Fibroblast of skin of back (primary cell): Measurements from ENCODE around the gene RIT1. TPM values are rescaled to one million over a fixed set of nuclear protein-coding genes. Genes with fewer than 3 reads are reported as not detected.

ENCODE experiments used
- DNase-seq: peaks from one replicate; pipeline ENCODE4 v3.0.0-alpha.2; 2013
- polyA plus RNA-seq, 2 experiments: library from polyadenylated mRNA; unstranded; fragments of 120-200 nt; gene quantifications; one replicate each; pipeline ENCODE4 v1.2.1, GENCODE V29; 2013; ENCODE audit not compliant: insufficient read length in 2 of 2

The RIT1 gene
- polyA plus RNA-seq (2013, experiment 1 of 2; ENCODE audit: insufficient read length), result 42.8 TPM
- 47.0 TPM for polyA plus RNA-seq (2013, experiment 2 of 2; ENCODE audit: insufficient read length)

GRCh38 chr1:155911156-155912055 is at the start of gene RIT1:
TSS of gene RIT1 (minus strand) at chr1:155911349. CDS start at chr1:155910761, 588 bp downstream.
- peak; percentile 77 for DNase-seq

GRCh38 chr1:155960081-155960745 is 49.1 kb upstream of the RIT1 start:
- no peak for DNase-seq

- no peak for DNase-seq
These were observed 46.3 kb upstream of the RIT1 start for GRCh38 chr1:155957411-155957915.

GRCh38 chr1:155954645-155955044 is 43.5 kb upstream of the RIT1 start:
- no peak for DNase-seq

GRCh38 chr1:155952505-155952890 is 41.3 kb upstream of the RIT1 start:
- DNase-seq, result no peak

GRCh38 chr1:155951753-155952504 is 40.8 kb upstream of the RIT1 start:
- no peak for DNase-seq

- DNase-seq, result no peak
These were observed 39.7 kb upstream of the RIT1 start for GRCh38 chr1:155950829-155951228.

- DNase-seq, result no peak
These were observed 36.6 kb upstream of the RIT1 start for GRCh38 chr1:155947741-155948140.

GRCh38 chr1:155947292-155947691 is 36.1 kb upstream of the RIT1 start:
- no peak for DNase-seq

GRCh38 chr1:155946633-155947219 is 35.6 kb upstream of the RIT1 start:
- DNase-seq, result no peak

- no peak for DNase-seq
These were observed 33.3 kb upstream of the RIT1 start for GRCh38 chr1:155944444-155944799.

- no peak for DNase-seq
These were observed 31.5 kb upstream of the RIT1 start for GRCh38 chr1:155942578-155943141.

GRCh38 chr1:155941845-155942531 is 30.8 kb upstream of the RIT1 start:
- DNase-seq, result no peak

- DNase-seq, result no peak
These were observed 30.1 kb upstream of the RIT1 start, which contains the start of gene RXFP4 for GRCh38 chr1:155940993-155941844. TSS of gene RXFP4 (plus strand) at chr1:155941638. CDS start at chr1:155941710, 72 bp downstream.

GRCh38 chr1:155940482-155940992 is 29.4 kb upstream of the RIT1 start:
- DNase-seq, result peak; percentile 86

- DNase-seq, result peak; percentile 84
These were observed 27.1 kb upstream of the RIT1 start for GRCh38 chr1:155938220-155938627.

- peak; percentile 19 for DNase-seq
These were observed 23.9 kb upstream of the RIT1 start for GRCh38 chr1:155934936-155935590.

- DNase-seq, result peak; percentile 99
These were observed 23.2 kb upstream of the RIT1 start, which contains the start of gene KHDC4 for GRCh38 chr1:155934097-155934935. TSS of gene KHDC4 (minus strand) at chr1:155934413. CDS start at chr1:155934373, 40 bp downstream.
